Endothelial cell of umbilical vein (primary cell): Measurements from ENCODE around the gene CCM2.

ENCODE experiments used
- CTCF ChIP-seq, 2 donors: IDR thresholded peaks; 1 replicate in 1 of 2; 2 replicates in 1 of 2; pipeline ENCODE4 v1.5.1; 2011; ENCODE audit warnings: low read length in 2 of 2, mild to moderate bottlenecking in 2 of 2, moderate library complexity in 2 of 2, control low read depth in 1 of 2, inconsistent platforms in 1 of 2, low read depth in 1 of 2; ENCODE audit not compliant: insufficient read depth in 1 of 2; ENCODE audit errors: extremely low read depth in 1 of 2
- EZH2 ChIP-seq: IDR thresholded peaks from 2 replicates; pipeline ENCODE4 v1.6.1; 2012; ENCODE audit warnings: borderline replicate concordance, low read depth, mild to moderate bottlenecking, moderate library complexity, low read length, inconsistent platforms; ENCODE audit not compliant: severe bottlenecking
- FOS ChIP-seq: IDR thresholded peaks from 2 replicates; pipeline ENCODE4 v1.6.1; 2011; ENCODE audit warnings: mild to moderate bottlenecking, low read length, moderate library complexity, borderline replicate concordance; ENCODE audit not compliant: insufficient read depth
- MAX ChIP-seq: IDR thresholded peaks from 2 replicates; pipeline ENCODE4 v1.6.1; 2011; ENCODE audit not compliant: insufficient read depth, insufficient read length

GRCh38 chr7:44963364-44964290 is 36.4 kb upstream of the CCM2 start:
- TF ChIP-seq CTCF (IDR thresholded peaks at IDR 0.05; ENCODE audit: extremely low read depth in 1 of 2, insufficient read depth in 1 of 2, low read depth in 1 of 2, low read length in 2 of 2) (no peak), FOS (no peak), MAX (no peak), EZH2 (no peak)
